ENCODE data around the gene LUZP2. TPM values are rescaled to one million over a fixed set of nuclear protein-coding genes. Genes with fewer than 3 reads are reported as not detected.

LUZP2 gene
- total and polyA plus RNA-seq, 9 of the 15 experiments (the other 6 are each of a cell fraction or from before 2014, with no cell fraction given) = not detected

GRCh38 chr11:24591283-24591682 is 94.4 kb downstream of the LUZP2 start:
- Histone ChIP-seq H3K4me2 (ENCODE audit: insufficient read depth, low read length) (no peak overlapping the region), H3K9me3 (replicated peaks; ENCODE audit: control insufficient read depth, insufficient read depth, low read depth, low read length) (no peaks in the 10 kb centered on the region), H3K79me2 (ENCODE audit: control insufficient read depth, insufficient read depth, low read length) (no peaks in the 10 kb centered on the region), H3K27me3 (ENCODE audit: control insufficient read depth in 2 of 2, insufficient read depth in 2 of 2, low read length in 2 of 2) (no peaks in the 10 kb centered on the region), H3K9me1 (ENCODE audit: control insufficient read depth, insufficient read depth, low read length) (no peaks in the 10 kb centered on the region), H3K9ac (ENCODE audit: insufficient read depth in 1 of 2, low read depth in 2 of 2, low read length in 2 of 2) (no peak overlapping the region), H4K20me1 (replicated peaks; ENCODE audit: control insufficient read depth, insufficient read depth, low read length) (no peaks in the 10 kb centered on the region), H3K36me3 (ENCODE audit: control insufficient read depth, insufficient read depth, low read length) (no peaks in the 10 kb centered on the region), H3K27ac (ENCODE audit: extremely low read depth, low read depth, low read length) (no peak overlapping the region), H3K4me3 (no peak overlapping the region), H2AFZ (ENCODE audit: low read depth, low read length) (no peak overlapping the region), H3K4me1 (replicated peaks in 1 of 2; ENCODE audit: control insufficient read depth in 2 of 2, insufficient read depth in 2 of 2, low read length in 2 of 2) (no peaks in the 10 kb centered on the region)
- TF ChIP-seq NUFIP1 (IDR thresholded peaks at IDR 0.05; ENCODE audit: partially characterized antibody) (no peak), HDGF (IDR thresholded peaks at IDR 0.05) (no peak), CREB3 (tag; conservative IDR thresholded peaks at IDR 0.05; ENCODE audit: low read depth) (no peak), POLR2B (IDR thresholded peaks at IDR 0.05; ENCODE audit: low read depth, partially characterized antibody) (no peak), EZH2 (IDR thresholded peaks at IDR 0.05; ENCODE audit: borderline replicate concordance, low read depth, low read length) (no peak), ZBTB34 (CRISPR knock-in tag; IDR thresholded peaks at IDR 0.05) (no peak), ZNF655 (CRISPR knock-in tag; IDR thresholded peaks at IDR 0.05) (no peak)
- TF ChIP-seq, protein P1, sequence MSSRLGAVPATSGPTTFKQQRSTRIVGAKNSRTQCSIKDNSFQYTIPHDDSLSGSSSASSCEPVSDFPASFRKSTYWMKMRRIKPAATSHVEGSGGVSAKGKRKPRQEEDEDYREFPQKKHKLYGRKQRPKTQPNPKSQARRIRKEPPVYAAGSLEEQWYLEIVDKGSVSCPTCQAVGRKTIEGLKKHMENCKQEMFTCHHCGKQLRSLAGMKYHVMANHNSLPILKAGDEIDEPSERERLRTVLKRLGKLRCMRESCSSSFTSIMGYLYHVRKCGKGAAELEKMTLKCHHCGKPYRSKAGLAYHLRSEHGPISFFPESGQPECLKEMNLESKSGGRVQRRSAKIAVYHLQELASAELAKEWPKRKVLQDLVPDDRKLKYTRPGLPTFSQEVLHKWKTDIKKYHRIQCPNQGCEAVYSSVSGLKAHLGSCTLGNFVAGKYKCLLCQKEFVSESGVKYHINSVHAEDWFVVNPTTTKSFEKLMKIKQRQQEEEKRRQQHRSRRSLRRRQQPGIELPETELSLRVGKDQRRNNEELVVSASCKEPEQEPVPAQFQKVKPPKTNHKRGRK (tag; IDR thresholded peaks at IDR 0.05) = no peak
- TF ChIP-seq, protein P2, sequence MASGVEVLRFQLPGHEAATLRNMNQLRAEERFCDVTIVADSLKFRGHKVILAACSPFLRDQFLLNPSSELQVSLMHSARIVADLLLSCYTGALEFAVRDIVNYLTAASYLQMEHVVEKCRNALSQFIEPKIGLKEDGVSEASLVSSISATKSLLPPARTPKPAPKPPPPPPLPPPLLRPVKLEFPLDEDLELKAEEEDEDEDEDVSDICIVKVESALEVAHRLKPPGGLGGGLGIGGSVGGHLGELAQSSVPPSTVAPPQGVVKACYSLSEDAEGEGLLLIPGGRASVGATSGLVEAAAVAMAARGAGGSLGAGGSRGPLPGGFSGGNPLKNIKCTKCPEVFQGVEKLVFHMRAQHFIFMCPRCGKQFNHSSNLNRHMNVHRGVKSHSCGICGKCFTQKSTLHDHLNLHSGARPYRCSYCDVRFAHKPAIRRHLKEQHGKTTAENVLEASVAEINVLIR (CRISPR knock-in tag; IDR thresholded peaks at IDR 0.05) = no peak
- in situ Hi-C loops (cut with MboI) (no loop called here), intact Hi-C loops (cut with micrococcal nuclease) (no loop called here)
- no peak for ATAC-seq
- WGBS (ENCODE audit: insufficient coverage, low coverage, missing lambda C conversion rate) = 3% methylated on average over 2 of the region's 2 CpGs
- CTCF ChIA-PET (ENCODE audit: low intra/inter-chr PET ratio) = no interaction called here
- no TSS peak for BruUV-seq (replicated peaks)
- DNase-seq (ENCODE audit: extremely low read depth in 1 of 4, low spot score in 3 of 4) = no peak
- no peak for FAIRE-seq
- POLR2A ChIA-PET = no interaction called here
